T-cell (primary cell): ENCODE measurements around the gene PTPRD. TPM values are rescaled to one million over a fixed set of nuclear protein-coding genes. Genes with fewer than 3 reads are reported as not detected.

Source experiments
- ATAC-seq, 4 experiments: fragments of 200-7000 bp in 3 of 4; fragments of 150-1000 bp in 1 of 4; cut with Tn5 transposase; replicated peaks in 1 of 4; 1 replicate in 3 of 4; 2 replicates in 1 of 4; pipeline ENCODE4 v1.10.0; 2021; ENCODE audit warnings: moderate library complexity in 3 of 4, mild to moderate bottlenecking in 2 of 4, moderate number of reproducible peaks in 1 of 4
- CTCF ChIA-PET, 2 donors: fragments of 300-600 bp; sonication (Branson Sonifier 250); formaldehyde crosslinking; loops; one replicate each; lab custom pipeline; 2022; ENCODE audit warnings: antibody characterized with exemption in 2 of 2; lab: Charles Lee
- POLR2A ChIA-PET, 2 donors: fragments of 300-600 bp; sonication (Branson Sonifier 250); formaldehyde crosslinking; loops; one replicate each; lab custom pipeline; 2022; ENCODE audit warnings: antibody characterized with exemption in 2 of 2; lab: Charles Lee
- DNase-seq, 35 experiments: peaks; one replicate each; pipeline versions ENCODE4 v3.0.0 to v3.0.0-alpha.2; 2013 to 2023
- H3K27ac ChIP-seq: one replicate; pipeline ENCODE4 v1.5.1; 2013; ENCODE audit warnings: low read length
- H3K27me3 ChIP-seq, 2 experiments: replicated peaks in 1 of 2; 1 replicate in 1 of 2; 2 replicates in 1 of 2; pipeline versions ENCODE4 v1.6.1 to v1.7.0; 2013; ENCODE audit warnings: low read length in 1 of 2, mixed read lengths in 1 of 2; ENCODE audit not compliant: control insufficient read depth in 2 of 2, insufficient read depth in 2 of 2; ENCODE audit errors: extremely low read depth in 1 of 2
- H3K36me3 ChIP-seq, 2 donors: 1 replicate in 1 of 2; 2 replicates in 1 of 2; pipeline versions ENCODE4 v1.6.1 to v1.7.0; 2013; ENCODE audit warnings: low read length in 1 of 2; ENCODE audit not compliant: control insufficient read depth in 2 of 2, insufficient read depth in 1 of 2; ENCODE audit errors: extremely low read depth in 1 of 2
- H3K4me1 ChIP-seq, 2 experiments: 1 replicate in 1 of 2; 2 replicates in 1 of 2; pipeline versions ENCODE4 v1.6.1 to v1.7.0; 2013; ENCODE audit warnings: low read length in 2 of 2, mixed read lengths in 1 of 2; ENCODE audit not compliant: insufficient read depth in 2 of 2, control insufficient read depth in 1 of 2; ENCODE audit errors: extremely low read depth in 1 of 2
- H3K4me3 ChIP-seq, 2 donors: 1 replicate in 1 of 2; 2 replicates in 1 of 2; pipeline versions ENCODE4 v1.5.1 to v1.7.0; 2013; ENCODE audit warnings: mild to moderate bottlenecking in 2 of 2, low read length in 1 of 2, moderate library complexity in 1 of 2; ENCODE audit not compliant: control insufficient read depth in 1 of 2; ENCODE audit errors: extremely low read depth in 1 of 2
- H3K9me3 ChIP-seq: 2 replicates; pipeline ENCODE4 v1.7.0; 2013
- H3K27ac Mint-ChIP-seq, 2 donors: one replicate each; pipeline ENCODE4 v1.8.0; 2020 to 2021; ENCODE audit warnings: mild to moderate bottlenecking in 2 of 2, mixed read lengths in 2 of 2
- H3K27me3 Mint-ChIP-seq, 2 donors: one replicate each; pipeline ENCODE4 v1.8.0; 2021 to 2022; ENCODE audit warnings: mixed read lengths in 2 of 2
- H3K36me3 Mint-ChIP-seq: one replicate; pipeline ENCODE4 v1.8.0; 2021; ENCODE audit warnings: mixed read lengths
- H3K4me1 Mint-ChIP-seq, 3 donors: one replicate each; pipeline ENCODE4 v1.8.0; 2020 to 2022; ENCODE audit warnings: mixed read lengths in 3 of 3, mild to moderate bottlenecking in 1 of 3
- H3K4me3 Mint-ChIP-seq, 3 donors: one replicate each; pipeline ENCODE4 v1.8.0; 2020 to 2022; ENCODE audit warnings: mild to moderate bottlenecking in 3 of 3, mixed read lengths in 3 of 3, moderate library complexity in 3 of 3
- H3K9me3 Mint-ChIP-seq, 3 donors: one replicate each; pipeline ENCODE4 v1.8.0; 2020 to 2022; ENCODE audit warnings: mixed read lengths in 3 of 3
- WGBS: methylation state at CpG from one replicate; pipeline ENCODE4 v1.1.5; 2013; ENCODE audit warnings: missing lambda C conversion rate; ENCODE audit not compliant: insufficient coverage; 5-methylcytosine and 5-hydroxymethylcytosine counted together
- total RNA-seq, 35 experiments: library from RNA in 6 of 35; stranded (reverse) in 6 of 35; fragments of 120-200 nt in 1 of 35; gene quantifications; one replicate each; pipeline versions ENCODE4 v1.2.1 to v1.2.4 and lab custom pipeline; 2013 to 2026

Gene PTPRD
- total RNA-seq, 5 donors from 2014 or later (not counting 1 experiment from before 2014, with no cell fraction given): 0.13 to 0.61 (median 0.38) TPM; not detected in 2

- no peaks in the 10 kb centered on the region for H3K36me3 ChIP-seq
- H3K27ac ChIP-seq: no peak overlapping the region
- 43% methylated on average over 1 of the region's 7 CpGs for WGBS
- Mint-ChIP-seq H3K4me1 (no peaks in the 10 kb centered on the region), H3K27me3 (no peaks in the 10 kb centered on the region), H3K27ac (no peak overlapping the region), H3K36me3 (no peaks in the 10 kb centered on the region), H3K4me3 (no peak overlapping the region), H3K9me3 (peaks cover 0 to 5% (median 3%) of the 10 kb centered on the region in 3 donors)
- ChIA-PET CTCF (no interaction called here), POLR2A (interaction anchor here in 1 of 2 donors (0.5 kb wide), 1 partner anchor 39 kb away, joined by 3 read pairs; no protein-coding TSS in a partner anchor)
- no peaks in the 10 kb centered on the region for H3K4me1 ChIP-seq
- no peaks in the 10 kb centered on the region for H3K27me3 ChIP-seq
- no peak for DNase-seq
- no peak for ATAC-seq
- no peaks in the 10 kb centered on the region for H3K9me3 ChIP-seq
- H3K4me3 ChIP-seq: no peak overlapping the region
Observed at GRCh38 chr9:8917956-8918739, 1694.7 kb downstream of the PTPRD start.

- ChIA-PET POLR2A (no interaction called here), CTCF (no interaction called here)
- H3K27ac ChIP-seq: no peak overlapping the region
- Mint-ChIP-seq H3K27ac (no peak overlapping the region), H3K4me3 (no peak overlapping the region), H3K36me3 (no peaks in the 10 kb centered on the region), H3K27me3 (no peaks in the 10 kb centered on the region), H3K9me3 (peaks cover 0 to 5% (median 3%) of the 10 kb centered on the region in 3 donors), H3K4me1 (no peaks in the 10 kb centered on the region)
- DNase-seq (no peak), ATAC-seq (no peak)
- H3K9me3 ChIP-seq: no peaks in the 10 kb centered on the region
- no peaks in the 10 kb centered on the region for H3K27me3 ChIP-seq
- no peaks in the 10 kb centered on the region for H3K36me3 ChIP-seq
- 63% methylated on average over 1 of the region's 2 CpGs for WGBS
- no peak overlapping the region for H3K4me3 ChIP-seq
- no peaks in the 10 kb centered on the region for H3K4me1 ChIP-seq
Observed at GRCh38 chr9:8916771-8917170, 1696.0 kb downstream of the PTPRD start.

DNA sequence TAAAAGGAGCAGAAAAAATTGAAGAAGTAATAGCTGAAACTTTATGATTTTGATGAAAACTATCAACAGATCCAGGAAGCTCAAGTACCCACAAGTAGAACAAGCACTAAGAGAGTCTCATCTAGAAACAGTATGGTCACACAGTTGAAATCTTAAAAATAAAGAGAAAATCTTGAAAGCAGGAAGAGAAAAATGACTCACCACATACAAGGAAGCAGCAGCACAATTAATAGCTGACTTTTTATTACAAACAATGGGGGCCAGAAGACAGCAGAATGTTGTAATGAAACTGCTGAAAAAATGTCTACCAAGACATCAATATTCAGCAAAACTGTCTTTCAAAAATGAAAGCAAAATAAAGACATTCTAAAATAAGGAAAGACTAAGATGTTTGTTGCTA is 1704.9 kb downstream of the PTPRD start:
- DNase-seq (no peak), ATAC-seq (no peak)
- Histone ChIP-seq H3K27ac (no peak overlapping the region), H3K9me3 (no peaks in the 10 kb centered on the region), H3K4me3 (no peak overlapping the region), H3K4me1 (no peaks in the 10 kb centered on the region), H3K27me3 (no peaks in the 10 kb centered on the region), H3K36me3 (no peaks in the 10 kb centered on the region)
- no peak overlapping the region for H3K4me3 Mint-ChIP-seq
- H3K9me3 Mint-ChIP-seq: peaks cover 0 to 13% (median 4%) of the 10 kb centered on the region in 3 donors
- no peaks in the 10 kb centered on the region for H3K4me1 Mint-ChIP-seq
- no peaks in the 10 kb centered on the region for H3K27me3 Mint-ChIP-seq
- no peak overlapping the region for H3K27ac Mint-ChIP-seq
- ChIA-PET CTCF (interaction anchor here (0.6 to 1.3 kb wide), 3 partner anchors 12 to 324 kb away, joined by 3 to 5 read pairs (median 3); no protein-coding TSS in a partner anchor), POLR2A (interaction anchor here in 1 of 2 donors (0.6 kb wide), 1 partner anchor 287 kb away, joined by 4 read pairs; no protein-coding TSS in a partner anchor)
- no peaks in the 10 kb centered on the region for H3K36me3 Mint-ChIP-seq

GRCh38 chr9:8905731-8906130 is 1707.1 kb downstream of the PTPRD start:
- H3K4me1 Mint-ChIP-seq: no peaks in the 10 kb centered on the region
- ATAC-seq (no peak), DNase-seq (no peak)
- Histone ChIP-seq H3K4me1 (no peaks in the 10 kb centered on the region), H3K36me3 (no peaks in the 10 kb centered on the region), H3K9me3 (no peaks in the 10 kb centered on the region), H3K27ac (no peak overlapping the region), H3K4me3 (no peak overlapping the region), H3K27me3 (no peaks in the 10 kb centered on the region)
- no CpG with 5 or more reads among the region's 3 CpGs for WGBS
- no peak overlapping the region for H3K27ac Mint-ChIP-seq
- H3K4me3 Mint-ChIP-seq: no peak overlapping the region
- H3K9me3 Mint-ChIP-seq: peaks cover 0 to 13% (median 4%) of the 10 kb centered on the region in 3 donors
- H3K36me3 Mint-ChIP-seq: no peaks in the 10 kb centered on the region
- no peaks in the 10 kb centered on the region for H3K27me3 Mint-ChIP-seq
- ChIA-PET POLR2A (no interaction called here), CTCF (no interaction called here)

- Histone ChIP-seq H3K27me3 (no peaks in the 10 kb centered on the region), H3K9me3 (no peaks in the 10 kb centered on the region), H3K36me3 (no peaks in the 10 kb centered on the region), H3K4me3 (no peak overlapping the region), H3K27ac (no peak overlapping the region), H3K4me1 (no peaks in the 10 kb centered on the region)
- DNase-seq (no peak), ATAC-seq (no peak)
- POLR2A ChIA-PET: no interaction called here
- H3K4me3 Mint-ChIP-seq: no peak overlapping the region
- H3K27me3 Mint-ChIP-seq: no peaks in the 10 kb centered on the region
- no peaks in the 10 kb centered on the region for H3K4me1 Mint-ChIP-seq
- H3K27ac Mint-ChIP-seq: no peak overlapping the region
- WGBS: 94% methylated on average over 5 of the region's 8 CpGs
- CTCF ChIA-PET: interaction anchor here in 1 of 2 donors (0.6 kb wide), 1 partner anchor 680 kb away, joined by 3 read pairs; no protein-coding TSS in a partner anchor
- no peaks in the 10 kb centered on the region for H3K36me3 Mint-ChIP-seq
- peaks cover 0 to 13% (median 4%) of the 10 kb centered on the region in 3 donors for H3K9me3 Mint-ChIP-seq
Observed at GRCh38 chr9:8904771-8905515, 1707.9 kb downstream of the PTPRD start.

DNA sequence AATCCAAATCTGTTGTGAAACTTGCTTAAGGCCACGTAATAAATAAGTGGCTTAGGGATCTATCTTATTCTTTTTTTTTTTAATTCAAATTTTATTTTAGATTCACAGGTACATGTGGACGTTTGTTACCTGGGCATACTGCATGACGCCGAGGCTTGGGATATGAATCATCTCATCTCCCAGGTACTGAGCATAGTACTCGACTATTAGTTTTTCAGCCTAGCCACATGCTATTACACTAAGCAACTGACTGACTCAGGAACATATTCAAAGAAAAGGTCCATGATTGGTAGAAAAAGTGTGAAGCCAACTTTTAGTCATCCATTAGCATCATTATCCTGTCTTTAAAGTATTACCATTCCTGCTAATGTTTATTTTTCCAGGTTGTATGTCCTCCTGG is 1709.7 kb downstream of the PTPRD start:
- 50% methylated on average over 3 of the region's 5 CpGs for WGBS
- H3K27ac Mint-ChIP-seq: no peak overlapping the region
- no peak for ATAC-seq

More for the DNA sequence above, 1709.7 kb downstream of the PTPRD start:
- Histone ChIP-seq H3K4me1 (no peaks in the 10 kb centered on the region), H3K9me3 (no peaks in the 10 kb centered on the region), H3K36me3 (no peaks in the 10 kb centered on the region), H3K27ac (no peak overlapping the region), H3K4me3 (no peak overlapping the region), H3K27me3 (no peaks in the 10 kb centered on the region)
- ChIA-PET POLR2A (no interaction called here), CTCF (no interaction called here)
- no peak for DNase-seq
- H3K27me3 Mint-ChIP-seq: no peaks in the 10 kb centered on the region
- H3K36me3 Mint-ChIP-seq: no peaks in the 10 kb centered on the region
- H3K4me1 Mint-ChIP-seq: no peaks in the 10 kb centered on the region
- H3K4me3 Mint-ChIP-seq: no peak overlapping the region
- H3K9me3 Mint-ChIP-seq: peaks cover 0 to 9% (median 0%) of the 10 kb centered on the region in 3 donors
